ENCODE results near the gene RSL1D1.

Gene RSL1D1

DNA sequence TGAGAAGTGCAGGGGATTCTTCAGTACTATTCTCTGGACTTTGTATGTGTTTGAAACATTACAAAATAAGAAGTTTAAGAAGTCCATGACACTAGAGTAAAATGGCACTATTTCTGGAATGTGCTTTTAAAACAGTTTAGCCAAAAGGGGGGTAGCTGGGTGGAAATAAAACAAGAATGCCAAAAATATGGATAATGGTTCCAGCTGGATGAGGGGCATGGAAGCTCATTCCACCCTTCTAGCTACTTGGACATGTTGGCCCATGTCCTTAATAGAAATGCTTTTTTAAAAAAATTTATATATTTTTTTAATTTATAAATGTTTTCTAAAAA lies 67.3 kb downstream of the RSL1D1 start:
- no peaks in the 10 kb centered on the region for H3K4me1 ChIP-seq (ENCODE audit: control insufficient read depth, insufficient read depth, low read length)
- H3K36me3 ChIP-seq (ENCODE audit: control insufficient read depth, insufficient read depth, low read length) = peaks cover 15% of the 10 kb centered on the region
- no peaks in the 10 kb centered on the region for H3K27me3 ChIP-seq (ENCODE audit: control insufficient read depth, insufficient read depth, low read length)
- no peaks in the 10 kb centered on the region for H3K9me3 ChIP-seq (ENCODE audit: control insufficient read depth, insufficient read depth, low read length)
- no peak overlapping the region for H3K27ac ChIP-seq (ENCODE audit: low read depth, low read length)
- H3K9ac ChIP-seq (ENCODE audit: low read depth, low read length) = no peak overlapping the region
- no peak overlapping the region for H3K4me3 ChIP-seq (ENCODE audit: low read depth, low read length)
